DOHH2 (cell line): ENCODE measurements around the gene CYTL1.

Experiments used
- H3F3A ChIP-seq: fragments of 200-600 bp; sonication (generic), shearing (Covaris generic); 2 replicates; pipeline ENCODE4 v1.6.0; 2016; ENCODE audit warnings: antibody characterized with exemption, mild to moderate bottlenecking; ENCODE audit not compliant: control insufficient read depth, insufficient read depth
- H3K27ac ChIP-seq: fragments of 200-600 bp; sonication (generic); 2 replicates; pipeline ENCODE4 v1.5.1; 2014; ENCODE audit warnings: low read depth, mild to moderate bottlenecking, low read length, moderate library complexity
- H3K27me3 ChIP-seq: fragments of 200-600 bp; sonication (generic); 2 replicates; pipeline ENCODE4 v1.6.1; 2014; ENCODE audit warnings: mild to moderate bottlenecking, low read length, mixed read lengths; ENCODE audit not compliant: control insufficient read depth
- H3K36me3 ChIP-seq: fragments of 200-600 bp; sonication (generic); 2 replicates; pipeline ENCODE4 v1.6.1; 2014; ENCODE audit warnings: mild to moderate bottlenecking, low read length, moderate library complexity, mixed read lengths; ENCODE audit not compliant: control insufficient read depth
- H3K4me1 ChIP-seq: fragments of 200-600 bp; sonication (generic); 2 replicates; pipeline ENCODE4 v1.6.1; 2014; ENCODE audit warnings: mild to moderate bottlenecking, low read length, mixed read lengths; ENCODE audit not compliant: control insufficient read depth
- H3K4me2 ChIP-seq: fragments of 200-600 bp; sonication (generic); 2 replicates; pipeline ENCODE4 v1.6.0; 2014; ENCODE audit warnings: mild to moderate bottlenecking, low read length, moderate library complexity
- H3K4me3 ChIP-seq: fragments of 200-600 bp; sonication (generic); 2 replicates; pipeline ENCODE4 v1.5.1; 2014; ENCODE audit warnings: mild to moderate bottlenecking, low read length, mixed read lengths
- H3K79me2 ChIP-seq: fragments of 200-600 bp; sonication (generic); 2 replicates; pipeline ENCODE4 v1.6.1; 2014; ENCODE audit warnings: mild to moderate bottlenecking, low read length, mixed read lengths; ENCODE audit not compliant: control insufficient read depth
- H3K9me2 ChIP-seq: fragments of 200-600 bp; sonication (generic); replicated peaks from 2 replicates; pipeline ENCODE4 v1.6.1; 2014; ENCODE audit warnings: mild to moderate bottlenecking, low read length, mixed read lengths; ENCODE audit not compliant: control insufficient read depth
- H3K9me3 ChIP-seq: fragments of 200-600 bp; sonication (generic); 2 replicates; pipeline ENCODE4 v1.6.1; 2014; ENCODE audit warnings: antibody characterized with exemption, low read length, mixed read lengths; ENCODE audit not compliant: control insufficient read depth, insufficient read depth
- H4K20me1 ChIP-seq: fragments of 200-600 bp; sonication (generic); 2 replicates; pipeline ENCODE4 v1.6.0; 2014; ENCODE audit warnings: low read depth, mild to moderate bottlenecking, antibody characterized with exemption, low read length, moderate library complexity; ENCODE audit not compliant: control insufficient read depth, insufficient read depth
- CTCF ChIP-seq: fragments of 200-600 bp; sonication (generic); IDR thresholded peaks from one replicate; pipeline ENCODE4 v1.5.1; 2014; ENCODE audit warnings: antibody characterized with exemption, mild to moderate bottlenecking, low read depth, low read length; ENCODE audit not compliant: poor library complexity, severe bottlenecking
- EZH2phosphoT487 ChIP-seq: fragments of 200-600 bp; sonication (generic); IDR thresholded peaks from 2 replicates; pipeline ENCODE4 v1.6.1; 2017; ENCODE audit warnings: borderline replicate concordance, mild to moderate bottlenecking, antibody characterized with exemption, low read length, moderate library complexity, mixed read lengths

The CYTL1 gene

DNA sequence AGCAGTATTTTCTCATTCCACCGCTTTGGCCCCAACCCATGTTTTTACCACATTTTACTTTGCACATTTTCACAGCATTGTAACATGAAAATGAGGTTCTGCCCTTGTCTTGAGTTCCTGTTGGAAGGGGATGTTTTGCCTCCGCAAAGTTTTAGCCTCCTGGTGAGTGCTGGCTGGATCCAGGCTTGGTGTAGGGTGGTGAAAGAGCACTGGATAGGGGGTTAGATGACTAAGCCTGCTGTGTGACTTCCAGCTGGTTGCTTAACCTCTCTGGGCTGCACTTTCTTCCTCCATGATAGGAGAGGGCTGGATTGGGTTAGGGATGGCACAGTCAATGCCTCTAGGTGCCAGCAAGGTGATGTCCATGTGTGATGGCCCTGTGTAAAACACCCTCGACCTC is 28.9 kb downstream of the CYTL1 start:
- no peak overlapping the region for H3K4me3 ChIP-seq
- no peak overlapping the region for H3K4me2 ChIP-seq
- H3K27ac ChIP-seq = no peak overlapping the region
- no peaks in the 10 kb centered on the region for H4K20me1 ChIP-seq
- no peaks in the 10 kb centered on the region for H3F3A ChIP-seq
- no peaks in the 10 kb centered on the region for H3K9me3 ChIP-seq
- no peaks in the 10 kb centered on the region for H3K9me2 ChIP-seq
- H3K36me3 ChIP-seq = no peaks in the 10 kb centered on the region
- no peak for TF ChIP-seq EZH2phosphoT487
- no peak for TF ChIP-seq CTCF
- no peaks in the 10 kb centered on the region for H3K27me3 ChIP-seq
- H3K79me2 ChIP-seq = no peaks in the 10 kb centered on the region
- H3K4me1 ChIP-seq = 0 out of 2 replicates have a peak, but pooled peaks cover 3% of the 10 kb centered on the region

- Histone ChIP-seq H3F3A (no peaks in the 10 kb centered on the region), H3K9me3 (no peaks in the 10 kb centered on the region), H3K4me2 (no peak overlapping the region), H3K27me3 (no peaks in the 10 kb centered on the region), H3K9me2 (no peaks in the 10 kb centered on the region), H3K4me1 (0 out of 2 replicates have a peak, but pooled peaks cover 3% of the 10 kb centered on the region), H3K4me3 (no peak overlapping the region), H4K20me1 (no peaks in the 10 kb centered on the region), H3K27ac (no peak overlapping the region), H3K79me2 (no peaks in the 10 kb centered on the region), H3K36me3 (no peaks in the 10 kb centered on the region)
- TF ChIP-seq EZH2phosphoT487 (no peak), CTCF (no peak)
Observed at GRCh38 chr4:4989083-4989622, 30.1 kb downstream of the CYTL1 start.

DNA sequence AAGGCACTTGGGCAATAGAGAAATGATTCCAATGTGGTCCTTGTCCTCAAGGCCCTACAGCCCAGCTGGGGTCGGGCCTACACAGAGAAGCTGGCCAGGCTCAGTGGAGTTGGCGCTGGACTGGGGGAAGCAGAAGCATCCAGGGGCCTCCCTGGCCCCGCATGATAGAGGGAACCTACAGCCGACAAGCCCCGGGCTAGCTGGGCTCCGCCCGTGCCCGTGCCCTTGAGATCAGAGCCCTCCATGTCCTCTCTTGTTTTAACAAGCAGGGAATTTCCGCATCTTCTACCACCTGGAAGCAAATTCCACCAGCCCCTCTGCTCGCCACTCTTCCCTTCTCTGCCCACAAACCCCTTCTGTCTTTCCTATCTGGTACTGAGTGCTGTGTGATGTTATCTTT is 31.6 kb downstream of the CYTL1 start:
- Histone ChIP-seq H3K4me3 (no peak overlapping the region), H4K20me1 (no peaks in the 10 kb centered on the region), H3K27me3 (no peaks in the 10 kb centered on the region), H3K9me2 (no peaks in the 10 kb centered on the region), H3K79me2 (no peaks in the 10 kb centered on the region), H3K36me3 (no peaks in the 10 kb centered on the region), H3F3A (no peaks in the 10 kb centered on the region), H3K4me1 (no peaks in the 10 kb centered on the region), H3K27ac (no peak overlapping the region), H3K9me3 (no peaks in the 10 kb centered on the region), H3K4me2 (no peak overlapping the region)
- TF ChIP-seq CTCF (no peak), EZH2phosphoT487 (no peak)

GRCh38 chr4:4986841-4987240 is 32.4 kb downstream of the CYTL1 start:
- Histone ChIP-seq H3F3A (no peaks in the 10 kb centered on the region), H3K79me2 (no peaks in the 10 kb centered on the region), H3K9me3 (no peaks in the 10 kb centered on the region), H3K9me2 (no peaks in the 10 kb centered on the region), H3K27ac (no peak overlapping the region), H3K4me2 (no peak overlapping the region), H3K36me3 (no peaks in the 10 kb centered on the region), H3K4me3 (no peak overlapping the region), H4K20me1 (no peaks in the 10 kb centered on the region), H3K4me1 (no peaks in the 10 kb centered on the region), H3K27me3 (no peaks in the 10 kb centered on the region)
- TF ChIP-seq CTCF (no peak), EZH2phosphoT487 (no peak)
